GM23248 (cell line): ENCODE results near the gene CPM. TPM values are rescaled to one million over a fixed set of nuclear protein-coding genes. Genes with fewer than 3 reads are reported as not detected.

Experiments
- DNase-seq: peaks from one replicate; pipeline ENCODE4 v3.0.0-alpha.2; 2015
- H2AFZ ChIP-seq: fragments of 200-600 bp; sonication (generic); 2 replicates; pipeline ENCODE4 v1.6.1; 2016; ENCODE audit warnings: antibody characterized with exemption
- H3F3A ChIP-seq: fragments of 200-600 bp; sonication (generic); 2 replicates; pipeline ENCODE4 v1.6.1; 2016; ENCODE audit warnings: mild to moderate bottlenecking, antibody characterized with exemption, mixed run types; ENCODE audit not compliant: insufficient read depth
- H3K27ac ChIP-seq: fragments of 200-600 bp; sonication (generic); 2 replicates; pipeline ENCODE4 v1.5.1; 2016; ENCODE audit warnings: mild to moderate bottlenecking
- H3K27me3 ChIP-seq: fragments of 200-600 bp; sonication (generic); replicated peaks from 2 replicates; pipeline ENCODE4 v1.6.1; 2016; ENCODE audit warnings: mild to moderate bottlenecking; ENCODE audit not compliant: insufficient read depth
- H3K36me3 ChIP-seq: fragments of 200-600 bp; sonication (generic); 2 replicates; pipeline ENCODE4 v1.6.1; 2016; ENCODE audit warnings: low read depth, mild to moderate bottlenecking
- H3K4me1 ChIP-seq: fragments of 200-600 bp; sonication (generic); 2 replicates; pipeline ENCODE4 v1.6.1; 2016; ENCODE audit warnings: mild to moderate bottlenecking; ENCODE audit not compliant: insufficient read depth
- H3K4me2 ChIP-seq: fragments of 200-600 bp; sonication (generic); one replicate; pipeline ENCODE4 v1.6.1; 2016; ENCODE audit warnings: mild to moderate bottlenecking; ENCODE audit not compliant: unreplicated experiment
- H3K4me3 ChIP-seq: fragments of 200-600 bp; sonication (generic); 2 replicates; pipeline ENCODE4 v1.5.1; 2016; ENCODE audit warnings: mild to moderate bottlenecking
- H3K79me2 ChIP-seq: fragments of 200-600 bp; sonication (generic); 2 replicates; pipeline ENCODE4 v1.6.1; 2016; ENCODE audit warnings: mild to moderate bottlenecking; ENCODE audit not compliant: insufficient read depth
- H3K9ac ChIP-seq: fragments of 200-600 bp; sonication (generic); 2 replicates; pipeline ENCODE4 v1.6.1; 2016; ENCODE audit warnings: mild to moderate bottlenecking
- H3K9me2 ChIP-seq: fragments of 200-600 bp; sonication (generic); 2 replicates; pipeline ENCODE4 v1.6.1; 2016; ENCODE audit warnings: mixed run types, mild to moderate bottlenecking, moderate library complexity; ENCODE audit not compliant: insufficient read depth
- H3K9me3 ChIP-seq: fragments of 200-600 bp; sonication (generic); one replicate; pipeline ENCODE4 v1.6.1; 2017; ENCODE audit warnings: low read depth
- H4K20me1 ChIP-seq: fragments of 200-600 bp; sonication (generic); 2 replicates; pipeline ENCODE4 v1.6.0; 2016; ENCODE audit not compliant: insufficient read depth
- EZH2 ChIP-seq: fragments of 200-600 bp; sonication (generic); IDR thresholded peaks from 2 replicates; pipeline ENCODE4 v1.6.1; 2018; ENCODE audit warnings: antibody characterized with exemption, mild to moderate bottlenecking; ENCODE audit not compliant: insufficient read depth, poor library complexity, severe bottlenecking
- EZH2phosphoT487 ChIP-seq: fragments of 200-600 bp; sonication (generic); IDR thresholded peaks from 2 replicates; pipeline ENCODE4 v1.6.1; 2018; ENCODE audit warnings: antibody characterized with exemption, moderate library complexity, mild to moderate bottlenecking, low read depth; ENCODE audit not compliant: insufficient read depth
- WGBS, 2 experiments: methylation state at CpG; one replicate each; pipeline ENCODE4 v1.1.6; 2015 to 2017; ENCODE audit warnings: low lambda C conversion rate in 2 of 2, low coverage in 1 of 2; ENCODE audit errors: missing lambda C conversion rate in 2 of 2; 5-methylcytosine and 5-hydroxymethylcytosine counted together
- in situ Hi-C: fragments of 300-500 bp; cut with MboI; formaldehyde crosslinking; loops from 2 replicates; pipeline ENCODE4 v1.15.0; 2020
- polyA plus RNA-seq: library from polyadenylated mRNA; unstranded; fragments of >200 nt; fragmentation: Nextera tagmentation; extraction: Ambion mirVana; gene quantifications from 2 replicates; pipeline ENCODE4 v1.2.1, GENCODE V29; 2016
- total RNA-seq: library from RNA; depleted of rRNA; stranded (reverse); fragments of >200 nt; shearing (Covaris generic); gene quantifications from 2 replicates; pipeline ENCODE4 v1.2.3, GENCODE V29; 2014

Gene CPM
- total and polyA plus RNA-seq, 2 experiments from 2014 or later, result 13.7 to 22.5 TPM

DNA sequence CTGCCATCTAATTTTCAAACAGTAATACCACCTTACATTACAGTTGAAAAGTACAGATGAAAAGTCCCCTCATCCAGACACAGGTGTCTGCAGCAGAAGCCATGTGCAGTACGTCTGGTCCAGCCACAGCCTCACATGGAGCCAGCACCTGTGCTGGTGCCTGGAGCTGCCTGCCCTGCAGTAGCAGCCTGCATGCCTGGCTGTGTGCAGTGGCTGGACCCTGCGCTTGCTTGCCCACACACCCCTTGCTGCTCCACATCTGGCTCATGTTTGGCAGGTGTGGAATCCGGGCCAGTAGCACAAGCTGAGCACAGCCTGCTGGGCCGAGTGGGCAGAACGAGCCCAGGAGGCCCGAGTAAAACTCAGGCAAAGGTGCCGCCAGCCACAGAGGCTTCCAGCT lies 21.8 kb upstream of the CPM start:
- no peak overlapping the region for H3K4me2 ChIP-seq
- peaks cover 3% of the 10 kb centered on the region; the same call in 1 of the 2 replicates for H3K4me1 ChIP-seq
- DNase-seq, result no peak
- H3K27me3 ChIP-seq, result no peaks in the 10 kb centered on the region; the same call in 1 of the 2 replicates
- no peaks in the 10 kb centered on the region for H3K9me3 ChIP-seq
- in situ Hi-C loops, result no loop called here
- no peaks in the 10 kb centered on the region for H3K9me2 ChIP-seq
- H4K20me1 ChIP-seq, result no peaks in the 10 kb centered on the region
- TF ChIP-seq EZH2phosphoT487, result no peak
- no peak for TF ChIP-seq EZH2
- H3K79me2 ChIP-seq, result no peaks in the 10 kb centered on the region
- no peak overlapping the region for H2AFZ ChIP-seq
- H3K36me3 ChIP-seq, result no peaks in the 10 kb centered on the region
- 75 to 81% methylated on average over 7 of the region's 7 CpGs for WGBS, 2 experiments
- no peaks in the 10 kb centered on the region for H3F3A ChIP-seq
- no peak overlapping the region for H3K4me3 ChIP-seq
- no peak overlapping the region for H3K9ac ChIP-seq
- H3K27ac ChIP-seq, result no peak overlapping the region

DNA sequence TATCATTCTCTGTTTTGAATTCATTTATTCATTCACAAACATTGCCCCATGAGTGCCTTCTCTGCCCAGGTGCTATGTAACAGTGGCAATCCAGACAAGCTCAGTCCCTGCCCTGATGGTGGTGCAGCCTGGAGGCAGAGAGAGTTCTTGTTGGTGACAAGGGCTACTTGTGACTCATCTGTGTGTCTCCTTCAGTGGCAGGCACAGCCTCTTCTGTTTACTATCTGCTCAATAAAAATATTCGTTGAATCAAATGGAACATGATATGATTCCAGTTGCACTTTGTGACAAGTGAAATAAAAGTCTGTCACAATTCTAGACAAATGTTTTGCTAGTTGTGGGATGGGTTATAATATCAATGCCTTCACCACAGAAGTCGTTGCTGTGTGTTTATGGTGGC lies 20.6 kb upstream of the CPM start:
- no peaks in the 10 kb centered on the region for H4K20me1 ChIP-seq
- H3K79me2 ChIP-seq, result no peaks in the 10 kb centered on the region
- peak; percentile 7 for DNase-seq
- H3K27ac ChIP-seq, result no peak overlapping the region
- H3K4me3 ChIP-seq, result no peak overlapping the region
- no peak overlapping the region for H3K4me2 ChIP-seq
- TF ChIP-seq EZH2 (no peak), EZH2phosphoT487 (no peak)
- no peaks in the 10 kb centered on the region; the same call in 1 of the 2 replicates for H3K27me3 ChIP-seq
- no peaks in the 10 kb centered on the region for H3K36me3 ChIP-seq
- H2AFZ ChIP-seq, result no peak overlapping the region
- WGBS, 2 experiments, result 70 to 78% methylated on average over 2 of the region's 2 CpGs
- no peaks in the 10 kb centered on the region for H3F3A ChIP-seq
- no peaks in the 10 kb centered on the region for H3K9me2 ChIP-seq
- H3K9me3 ChIP-seq, result no peaks in the 10 kb centered on the region
- no peak overlapping the region for H3K9ac ChIP-seq
- H3K4me1 ChIP-seq, result no peaks in the 10 kb centered on the region
- in situ Hi-C loops, result no loop called here

DNA sequence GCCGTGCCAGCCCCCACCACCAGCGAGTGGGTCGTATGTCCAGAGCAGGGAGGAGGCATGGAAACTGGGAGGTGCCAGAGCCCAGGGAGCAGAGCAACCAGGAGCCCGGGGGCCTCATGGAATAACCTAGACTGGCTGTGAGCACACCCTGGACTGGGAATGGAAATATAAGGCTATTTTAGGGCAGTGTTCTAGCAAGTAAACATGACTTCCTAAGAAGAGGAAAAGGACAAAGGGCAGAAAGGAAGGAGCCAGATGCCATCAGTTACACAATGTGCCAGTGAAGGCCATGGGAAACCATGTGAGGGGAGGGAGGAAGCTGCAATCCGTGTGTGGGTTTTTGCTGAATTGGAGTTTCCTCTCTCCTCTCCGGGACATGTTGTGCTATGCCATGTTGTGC lies 18.7 kb upstream of the CPM start:
- H3K27ac ChIP-seq, result no peak overlapping the region
- H3K4me1 ChIP-seq, result no peaks in the 10 kb centered on the region
- no peak overlapping the region for H3K4me2 ChIP-seq
- H3K27me3 ChIP-seq, result no peaks in the 10 kb centered on the region; the same call in 1 of the 2 replicates
- no peak overlapping the region for H3K9ac ChIP-seq
- DNase-seq, result no peak
- H2AFZ ChIP-seq, result no peak overlapping the region
- no peaks in the 10 kb centered on the region for H3K9me2 ChIP-seq
- no peaks in the 10 kb centered on the region for H3F3A ChIP-seq
- WGBS, 2 experiments, result 67 to 77% methylated on average over 6 of the region's 6 CpGs
- H3K9me3 ChIP-seq, result no peaks in the 10 kb centered on the region
- H3K36me3 ChIP-seq, result no peaks in the 10 kb centered on the region
- no peaks in the 10 kb centered on the region for H4K20me1 ChIP-seq
- H3K4me3 ChIP-seq, result no peak overlapping the region
- TF ChIP-seq EZH2phosphoT487, result no peak
- TF ChIP-seq EZH2, result no peak
- no peaks in the 10 kb centered on the region for H3K79me2 ChIP-seq
- in situ Hi-C loops, result no loop called here

DNA sequence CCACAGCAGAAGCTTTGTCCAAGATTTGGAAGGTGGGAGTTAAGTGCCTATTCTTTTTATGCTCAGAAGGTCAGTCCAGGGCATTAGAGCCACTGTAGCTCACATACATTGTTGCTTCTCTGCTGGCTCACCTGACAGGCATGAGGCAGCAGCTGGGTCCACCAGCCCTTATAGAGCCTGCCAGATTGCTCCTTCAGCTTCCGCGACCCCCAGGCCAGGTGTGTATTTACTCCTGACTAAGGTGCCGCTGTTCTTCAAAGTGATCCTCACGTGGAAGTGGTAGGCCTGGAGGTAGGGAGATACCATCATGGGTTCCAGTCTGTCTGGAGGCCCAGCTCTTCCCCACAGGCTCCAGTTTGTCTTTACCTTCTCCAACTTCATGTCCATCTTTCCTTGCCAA lies 17.5 kb upstream of the CPM start:
- Histone ChIP-seq H3K27me3 (no peaks in the 10 kb centered on the region; the same call in 1 of the 2 replicates), H3K79me2 (no peaks in the 10 kb centered on the region), H2AFZ (no peak overlapping the region), H3K9ac (no peak overlapping the region), H3K4me3 (no peak overlapping the region), H3K36me3 (no peaks in the 10 kb centered on the region), H4K20me1 (no peaks in the 10 kb centered on the region), H3K9me3 (no peaks in the 10 kb centered on the region), H3K4me1 (no peaks in the 10 kb centered on the region), H3K27ac (no peak overlapping the region), H3F3A (no peaks in the 10 kb centered on the region), H3K9me2 (no peaks in the 10 kb centered on the region), H3K4me2 (no peak overlapping the region)
- 96 to 97% methylated on average over 4 of the region's 4 CpGs for WGBS, 2 experiments
- TF ChIP-seq EZH2phosphoT487 (no peak), EZH2 (no peak)
- no peak for DNase-seq
- in situ Hi-C loops, result no loop called here

DNA sequence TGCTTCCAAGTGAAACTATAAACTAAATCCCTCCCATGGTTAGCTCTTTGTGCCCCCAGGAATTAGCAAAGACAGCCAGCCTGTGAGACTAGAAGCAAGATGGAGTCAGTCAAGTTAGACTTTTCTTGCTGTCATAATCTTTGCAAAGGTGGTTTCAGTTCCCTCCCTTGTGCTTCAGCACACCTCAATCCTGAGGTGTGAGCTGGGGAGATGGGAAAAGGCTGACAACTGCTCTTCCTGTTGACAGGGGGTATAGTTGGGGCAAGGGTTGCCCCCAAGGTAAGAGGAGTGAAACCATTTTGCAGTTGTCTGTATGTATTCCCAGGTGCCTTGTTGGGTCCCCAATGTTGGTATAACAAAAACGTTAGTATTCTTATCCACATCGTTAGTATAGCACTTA lies 12.3 kb upstream of the CPM start:
- in situ Hi-C loops, result no loop called here
- WGBS, 2 experiments, result 65 to 73% methylated on average over 2 of the region's 2 CpGs

More for the DNA sequence above, 12.3 kb upstream of the CPM start:
- no peak overlapping the region for H3K27ac ChIP-seq
- no peaks in the 10 kb centered on the region for H3K79me2 ChIP-seq
- no peak overlapping the region for H2AFZ ChIP-seq
- H4K20me1 ChIP-seq, result no peaks in the 10 kb centered on the region
- no peaks in the 10 kb centered on the region for H3K27me3 ChIP-seq
- no peak overlapping the region for H3K4me2 ChIP-seq
- H3F3A ChIP-seq, result no peaks in the 10 kb centered on the region
- no peaks in the 10 kb centered on the region for H3K4me1 ChIP-seq
- no peak for DNase-seq
- no peak overlapping the region for H3K4me3 ChIP-seq
- TF ChIP-seq EZH2phosphoT487, result no peak
- no peak for TF ChIP-seq EZH2
- no peaks in the 10 kb centered on the region for H3K36me3 ChIP-seq
- no peaks in the 10 kb centered on the region for H3K9me2 ChIP-seq
- no peaks in the 10 kb centered on the region for H3K9me3 ChIP-seq
- H3K9ac ChIP-seq, result no peak overlapping the region
